Heart right ventricle (tissue), 16 donors: Measurements from ENCODE around the gene RPL27A. TPM values are rescaled to one million over a fixed set of nuclear protein-coding genes. Genes with fewer than 3 reads are reported as not detected.

Source experiments
- ATAC-seq, 8 donors: fragments of 200-7000 bp; cut with Tn5 transposase; one replicate each; pipeline ENCODE4 v1.9.1; 2020; ENCODE audit warnings: mild to moderate bottlenecking in 8 of 8, moderate library complexity in 8 of 8, moderate number of reproducible peaks in 1 of 8
- DNase-seq, 2 donors: peaks; one replicate each; pipeline ENCODE4 v3.0.0-alpha.2; 2020
- H3K27ac ChIP-seq, 10 donors: fragments of 200-600 bp; sonication (generic) in 2 of 10; one replicate each; pipeline versions ENCODE4 v1.5.0 to v1.8.0; 2020 to 2022; ENCODE audit warnings: mild to moderate bottlenecking in 3 of 10
- H3K27me3 ChIP-seq, 7 donors: fragments of 200-600 bp; one replicate each; pipeline ENCODE4 v1.8.0; 2021 to 2022; ENCODE audit warnings: mild to moderate bottlenecking in 2 of 7
- H3K36me3 ChIP-seq, 9 donors: fragments of 200-600 bp; sonication (generic) in 1 of 9; one replicate each; pipeline versions ENCODE4 v1.5.0 to v1.8.0; 2020 to 2022; ENCODE audit warnings: mild to moderate bottlenecking in 2 of 9
- H3K4me1 ChIP-seq, 9 donors: fragments of 200-600 bp; sonication (generic) in 1 of 9; one replicate each; pipeline versions ENCODE4 v1.5.0 to v1.8.0; 2020 to 2022; ENCODE audit warnings: mild to moderate bottlenecking in 4 of 9
- H3K4me3 ChIP-seq, 10 donors: fragments of 200-600 bp; sonication (generic) in 2 of 10; one replicate each; pipeline versions ENCODE4 v1.5.0 to v1.8.0; 2020 to 2022; ENCODE audit warnings: mild to moderate bottlenecking in 7 of 10, moderate library complexity in 2 of 10
- H3K9me3 ChIP-seq, 11 donors: fragments of 200-600 bp in 10 of 11; sonication (generic) in 2 of 11; one replicate each; pipeline versions ENCODE4 v1.5.0 to v1.8.0; 2013 to 2022; ENCODE audit warnings: mild to moderate bottlenecking in 2 of 11, control low read depth in 1 of 11, moderate library complexity in 1 of 11
- CTCF ChIP-seq, 9 donors: fragments of 200-600 bp; sonication (generic) in 2 of 9; IDR thresholded peaks; one replicate each; pipeline versions ENCODE4 v1.5.0 to v1.8.0; 2021 to 2022; ENCODE audit warnings: antibody characterized with exemption in 9 of 9, mild to moderate bottlenecking in 5 of 9, moderate library complexity in 1 of 9
- WGBS, 2 donors: extraction: QIAGEN DNeasy Blood & Tissue Kit; methylation state at CpG; one replicate each; pipeline ENCODE4 v1.1.7; 2013; ENCODE audit warnings: inconsistent platforms in 1 of 2; 5-methylcytosine and 5-hydroxymethylcytosine counted together
- intact Hi-C, 10 donors: fragments of 100-400 bp; cut with DNase I; formaldehyde crosslinking; loops; one replicate each; pipeline versions ENCODE4 v1.11.1 to v1.14.2; 2022
- polyA plus RNA-seq, 2 donors: library from polyadenylated mRNA; stranded (reverse); fragments of 200-250 nt; gene quantifications; one replicate each; pipeline ENCODE4 v1.2.3, GENCODE V29; 2013
- total RNA-seq, 10 donors: library from RNA; stranded (reverse); fragmentation: NEBNext Ultra II Directional in 3 of 10; extraction: Animal tissue kit (Norgen Biotek cat#: 25700) in 3 of 10; gene quantifications; one replicate each; pipeline versions ENCODE4 v1.2.1 to v1.2.4, GENCODE V29; 2021 to 2023
- donor health status: Arrhythmogenic right ventricular cardiomyopathy.
- donor health status: ischemic (EF 13 %, LVEDD 7.1; RV severe dilation, severe dysfunction).
- donor health status: healthy with polysubstance abuse.
- donor health status: DM: no; HTN: yes; CAD: no.
- donor health status: DM: no; HTN: no; CAD: no.
- donor health status: ischemic (EF 25% LVEDD 6.9; RV normal size, moderate dysfunction).
- donor health status: ischemic (EF 25% LVEDD 5.7; RV mildly dilated, moderate dysfunction).
- donor health status: healthy.
- donor health status: DM: yes; HTN: yes; CAD: no.
- donor health status: Ischemic cardiomyopathy.
- donor health status: ischemic (EF 35%, LVEDD 5.7; RV mildly dilated, moderate dysfunction).
- donor health status: nonischemic (EF 11% LVEDD 7.7; RV severe dilation, severe dysfunction).
- donor health status: DM: yes; HTN: yes; CAD: no.
- donor health status: PGD.
- donor health status: ischemic (EF 29% LVEDD 5.4; RV normal size, mild dysfunction).
- donor health status: nonischemic (EF 23%, LVEDD 6.1; RV moderate dilation, normal function).

RPL27A gene
- total and polyA plus RNA-seq, 12 donors, result 317 to 2,131 (median 429) TPM

GRCh38 chr11:8690374-8691342 is 8.1 kb downstream of the RPL27A start:
- 91 to 92% methylated on average over 4 of the region's 4 CpGs for WGBS, 2 donors
- no peak for ATAC-seq
- TF ChIP-seq CTCF (IDR thresholded peaks at IDR 0.05), result no peak

GRCh38 chr11:8691601-8692000 is 9.0 kb downstream of the RPL27A start:
- Histone ChIP-seq H3K27ac (no peak overlapping the region), H3K27me3 (no peaks in the 10 kb centered on the region), H3K36me3 (peaks cover under 1 to 74% (median 44%) of the 10 kb centered on the region in 9 donors), H3K9me3 (no peaks in the 10 kb centered on the region), H3K4me3 (no peak overlapping the region), H3K4me1 (peaks cover 3 to 31% (median 14%) of the 10 kb centered on the region in 9 donors)
- ATAC-seq (no peak), DNase-seq (no peak)
- no peak for TF ChIP-seq CTCF (IDR thresholded peaks at IDR 0.05)
- 87 to 95% methylated on average over 6 of the region's 6 CpGs for WGBS, 2 donors
- intact Hi-C loops, result loop anchor here in 1 of 10 donors (10.0 kb wide), 1 partner anchor 123 kb away; a partner anchor contains a TSS

More at GRCh38 chr11:8690374-8691342, 8.1 kb downstream of the RPL27A start:
- no peak overlapping the region for H3K4me3 ChIP-seq
- H3K9me3 ChIP-seq, result no peaks in the 10 kb centered on the region
- intact Hi-C loops, result loop anchor here in 1 of 10 donors (10.0 kb wide), 1 partner anchor 124 kb away; a partner anchor contains a TSS
- H3K36me3 ChIP-seq, result peaks cover 0 to 74% (median 44%) of the 10 kb centered on the region in 9 donors
- no peak overlapping the region for H3K27ac ChIP-seq
- DNase-seq, result no peak
- H3K4me1 ChIP-seq, result peaks cover 3 to 31% (median 14%) of the 10 kb centered on the region in 9 donors
- H3K27me3 ChIP-seq, result no peaks in the 10 kb centered on the region

DNA sequence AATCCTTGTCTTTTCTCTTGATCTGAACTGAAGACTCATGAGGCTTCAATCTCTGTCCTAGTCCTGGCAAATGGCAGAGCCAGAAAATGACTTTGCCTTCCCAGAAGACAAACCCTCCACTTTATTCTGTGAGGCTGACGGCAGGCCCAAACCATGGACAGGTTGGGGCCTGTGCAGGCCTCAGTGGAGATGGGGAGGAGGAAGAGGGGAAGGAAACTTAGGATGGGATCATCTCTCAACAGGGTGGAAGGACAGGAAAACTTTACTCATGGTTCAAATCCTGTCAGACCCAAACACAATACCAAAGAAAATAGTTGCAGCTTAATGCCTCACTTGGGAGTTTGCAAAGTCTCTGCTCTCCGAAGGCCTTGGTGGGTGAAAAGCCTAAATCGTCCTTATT is 9.8 kb downstream of the RPL27A start:
- ATAC-seq (no peak), DNase-seq (no peak)
- WGBS, 2 donors, result 56 to 71% methylated on average over 3 of the region's 3 CpGs
- H3K27ac ChIP-seq, result no peak overlapping the region
- H3K36me3 ChIP-seq, result peaks cover 3 to 74% (median 52%) of the 10 kb centered on the region in 9 donors
- no peak for TF ChIP-seq CTCF (IDR thresholded peaks at IDR 0.05)
- H3K4me1 ChIP-seq, result peaks cover 3 to 31% (median 14%) of the 10 kb centered on the region in 9 donors
- intact Hi-C loops, result loop anchor here in 1 of 10 donors (10.0 kb wide), 1 partner anchor 122 kb away; a partner anchor contains a TSS
- no peaks in the 10 kb centered on the region for H3K27me3 ChIP-seq
- H3K4me3 ChIP-seq, result no peak overlapping the region
- H3K9me3 ChIP-seq, result no peaks in the 10 kb centered on the region

DNA sequence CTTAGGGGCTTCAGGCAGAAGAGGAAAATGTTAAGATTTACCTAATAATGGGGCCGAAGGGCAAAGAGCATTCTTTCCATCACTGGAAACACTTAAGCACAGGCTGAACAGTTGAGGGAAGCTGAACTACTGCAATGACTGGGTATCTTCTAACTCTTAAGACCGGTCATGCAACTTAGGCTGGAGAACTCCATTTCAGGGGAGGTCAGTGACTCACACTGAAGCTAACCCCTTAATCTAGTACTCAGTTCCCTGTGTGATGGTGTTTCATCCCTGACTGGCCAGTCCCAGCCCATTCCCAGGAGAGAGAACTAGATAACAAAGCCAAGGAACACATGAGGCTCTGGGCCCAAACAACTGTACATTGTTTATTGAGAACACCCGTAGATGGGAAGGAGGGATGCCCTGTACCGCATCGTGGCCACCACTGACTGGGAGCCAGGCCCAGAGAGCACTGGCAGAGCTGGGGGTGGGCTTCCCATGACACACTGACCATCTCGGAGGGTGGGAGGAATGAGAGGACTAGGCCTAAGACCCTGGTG is 10.5 kb downstream of the RPL27A start:
- no peak for ATAC-seq
- Histone ChIP-seq H3K27ac (no peak overlapping the region), H3K4me1 (peaks cover 1 to 25% (median 8%) of the 10 kb centered on the region in 9 donors), H3K27me3 (no peaks in the 10 kb centered on the region), H3K9me3 (no peaks in the 10 kb centered on the region), H3K4me3 (no peak overlapping the region), H3K36me3 (peaks cover 3 to 78% (median 58%) of the 10 kb centered on the region in 9 donors)
- intact Hi-C loops, result loop anchor here in 1 of 10 donors (10.0 kb wide), 1 partner anchor 122 kb away; a partner anchor contains a TSS
- 90 to 93% methylated on average over 6 of the region's 6 CpGs for WGBS, 2 donors
- DNase-seq, result no peak
- no peak for TF ChIP-seq CTCF (IDR thresholded peaks at IDR 0.05)
